Sigmoid colon (tissue), 7 donors: Measurements from ENCODE around the gene FAM43B. TPM values are rescaled to one million over a fixed set of nuclear protein-coding genes. Genes with fewer than 3 reads are reported as not detected.

Experiments
- DNase-seq: peaks from one replicate; pipeline ENCODE4 v3.0.0-alpha.2; 2019
- H3K27ac ChIP-seq, 4 donors: fragments of 200-600 bp; sonication (generic); one replicate each; pipeline ENCODE4 v1.5.1; 2016 to 2019; ENCODE audit warnings: mild to moderate bottlenecking in 1 of 4
- H3K27me3 ChIP-seq, 3 donors: fragments of 200-600 bp; sonication (generic); one replicate each; pipeline ENCODE4 v1.5.1; 2019; ENCODE audit warnings: mild to moderate bottlenecking in 1 of 3
- H3K36me3 ChIP-seq, 4 donors: fragments of 200-600 bp; sonication (generic); one replicate each; pipeline ENCODE4 v1.5.1; 2016 to 2019
- H3K4me1 ChIP-seq, 4 donors: fragments of 200-600 bp; sonication (generic); one replicate each; pipeline ENCODE4 v1.5.1; 2017 to 2019
- H3K4me3 ChIP-seq, 4 donors: fragments of 200-600 bp; sonication (generic); one replicate each; pipeline ENCODE4 v1.5.1; 2017 to 2019; ENCODE audit warnings: mild to moderate bottlenecking in 2 of 4, moderate library complexity in 1 of 4
- H3K9me3 ChIP-seq, 4 donors: fragments of 200-600 bp in 3 of 4; sonication (generic) in 3 of 4; one replicate each; pipeline versions ENCODE4 v1.5.1 to v1.6.1; 2013 to 2019
- CTCF ChIP-seq, 4 experiments: fragments of 450-650 bp in 3 of 4; fragments of 200-600 bp in 1 of 4; IDR thresholded peaks; one replicate each; pipeline ENCODE4 v1.5.1; 2016 to 2019; ENCODE audit warnings: antibody characterized with exemption in 4 of 4, mild to moderate bottlenecking in 3 of 4, moderate library complexity in 2 of 4
- EP300 ChIP-seq, 4 donors: sonication (generic); formaldehyde crosslinking; IDR thresholded peaks; one replicate each; pipeline ENCODE4 v1.6.1; 2017; ENCODE audit warnings: antibody characterized with exemption in 4 of 4
- POLR2A ChIP-seq, 2 donors: fragments of 450-650 bp; IDR thresholded peaks; one replicate each; pipeline ENCODE4 v1.6.1; 2016; ENCODE audit warnings: antibody characterized with exemption in 2 of 2, mild to moderate bottlenecking in 2 of 2, moderate library complexity in 2 of 2
- POLR2AphosphoS5 ChIP-seq, 4 donors: sonication (generic); formaldehyde crosslinking; IDR thresholded peaks; one replicate each; pipeline ENCODE4 v1.6.1; 2017; ENCODE audit warnings: antibody characterized with exemption in 4 of 4
- WGBS, 2 donors: extraction: QIAGEN DNeasy Blood & Tissue Kit; methylation state at CpG; one replicate each; pipeline ENCODE4 v1.1.7; 2013; 5-methylcytosine and 5-hydroxymethylcytosine counted together
- intact Hi-C: fragments of 100-400 bp; cut with DNase I; formaldehyde crosslinking; loops from one replicate; pipeline ENCODE4 v1.15.1; 2023
- polyA plus RNA-seq, 3 donors: library from polyadenylated mRNA; stranded (reverse); fragments of 200-250 nt; gene quantifications; one replicate each; pipeline ENCODE4 v1.2.3, GENCODE V29; 2013
- total RNA-seq, 4 donors: library from RNA; depleted of rRNA; stranded (reverse); fragments of >200 nt; gene quantifications; one replicate each; pipeline ENCODE4 v1.1.0, GENCODE V29; 2016
- donor health status: healthy with polysubstance abuse.
- donor health status: Bipolar disorder and iron deficiency.
- donor health status: healthy.

The FAM43B gene
- total and polyA plus RNA-seq, 7 donors: 0.23 to 1.7 (median 1.1) TPM; not detected in 1

GRCh38 chr1:20597650-20598049, 45.3 kb downstream of the FAM43B start:
- intact Hi-C loops: no loop called here
- Histone ChIP-seq H3K4me3 (no peak overlapping the region), H3K4me1 (no peaks in the 10 kb centered on the region), H3K27ac (no peak overlapping the region), H3K36me3 (no peaks in the 10 kb centered on the region), H3K27me3 (no peaks in the 10 kb centered on the region), H3K9me3 (no peaks in the 10 kb centered on the region)
- WGBS, 2 donors: 48 to 86% methylated on average over 3 of the region's 3 CpGs
- no peak for TF ChIP-seq CTCF (IDR thresholded peaks at IDR 0.05)
- no peak for TF ChIP-seq EP300 (IDR thresholded peaks at IDR 0.05)
- no peak for TF ChIP-seq POLR2A (IDR thresholded peaks at IDR 0.05)
- TF ChIP-seq POLR2AphosphoS5 (IDR thresholded peaks at IDR 0.05): no peak
- no peak for DNase-seq

DNA sequence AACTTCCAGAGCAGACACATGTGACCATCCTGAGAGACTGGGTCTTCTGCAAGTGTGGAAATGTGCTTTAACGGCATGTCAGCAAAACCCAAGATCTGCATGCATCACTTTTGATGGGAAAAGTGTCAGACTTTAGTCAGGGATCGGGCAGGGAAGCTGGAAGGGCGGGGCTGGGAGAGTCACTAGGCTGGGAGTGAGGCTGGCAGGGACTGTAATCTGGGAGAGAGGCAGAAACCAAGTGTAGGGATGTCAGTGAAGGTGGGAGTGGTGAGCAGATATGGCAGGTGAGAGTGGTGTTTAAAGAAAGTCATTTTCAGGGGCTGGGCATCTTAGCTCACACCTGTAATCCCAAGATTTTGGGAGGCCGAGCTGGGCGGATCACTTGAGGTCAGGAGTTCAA, 47.8 kb downstream of the FAM43B start:
- TF ChIP-seq POLR2A (IDR thresholded peaks at IDR 0.05): no peak
- TF ChIP-seq POLR2AphosphoS5 (IDR thresholded peaks at IDR 0.05): no peak
- TF ChIP-seq CTCF (IDR thresholded peaks at IDR 0.05): no peak
- 32 to 70% methylated on average over 5 of the region's 5 CpGs for WGBS, 2 donors
- H3K27me3 ChIP-seq: no peaks in the 10 kb centered on the region
- no peaks in the 10 kb centered on the region for H3K9me3 ChIP-seq
- no peaks in the 10 kb centered on the region for H3K4me1 ChIP-seq
- H3K36me3 ChIP-seq: no peaks in the 10 kb centered on the region
- H3K4me3 ChIP-seq: no peak overlapping the region
- intact Hi-C loops: no loop called here
- no peak overlapping the region for H3K27ac ChIP-seq
- DNase-seq: no peak

GRCh38 chr1:20601129-20601825, 48.9 kb downstream of the FAM43B start:
- no peak for DNase-seq
- Histone ChIP-seq H3K9me3 (no peaks in the 10 kb centered on the region), H3K27ac (no peak overlapping the region), H3K4me1 (no peaks in the 10 kb centered on the region), H3K4me3 (no peak overlapping the region), H3K27me3 (no peaks in the 10 kb centered on the region), H3K36me3 (no peaks in the 10 kb centered on the region)
- TF ChIP-seq EP300 (IDR thresholded peaks at IDR 0.05): no peak
- TF ChIP-seq CTCF (IDR thresholded peaks at IDR 0.05): no peak
- TF ChIP-seq POLR2A (IDR thresholded peaks at IDR 0.05): no peak
- TF ChIP-seq POLR2AphosphoS5 (IDR thresholded peaks at IDR 0.05): no peak
- WGBS, 2 donors: 52 to 54% methylated on average over 5 of the region's 5 CpGs
- intact Hi-C loops: no loop called here

DNA sequence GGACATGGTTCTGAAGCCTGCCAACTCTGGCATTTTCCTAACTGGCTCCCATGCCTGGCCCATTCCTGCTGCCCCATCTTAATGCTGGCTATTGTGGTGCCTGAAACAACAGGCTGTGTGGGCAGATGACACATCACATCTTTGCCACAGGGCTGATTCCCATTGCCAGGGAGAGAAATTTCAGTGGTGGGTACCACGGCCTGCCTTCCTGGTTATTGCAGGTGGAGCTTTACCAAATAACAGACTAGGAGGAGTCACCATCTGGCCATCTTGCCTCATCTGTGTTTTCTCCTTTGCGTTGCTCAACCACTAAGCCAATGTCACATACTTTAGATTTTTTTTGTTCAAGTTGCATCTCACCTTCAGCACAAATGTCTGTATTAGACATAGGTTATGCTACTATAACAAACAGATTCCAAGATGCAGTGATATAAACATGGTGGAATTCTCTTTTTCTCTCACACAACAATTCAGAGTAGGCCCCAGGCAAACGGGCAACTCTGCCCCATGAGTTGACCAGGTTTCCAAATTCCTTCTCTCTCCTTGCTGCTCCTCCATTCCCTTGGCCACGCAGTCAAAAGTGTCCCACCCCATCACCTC, 50.6 kb downstream of the FAM43B start:
- no peaks in the 10 kb centered on the region for H3K36me3 ChIP-seq
- 91 to 95% methylated on average over 4 of the region's 4 CpGs for WGBS, 2 donors
- no peak for TF ChIP-seq EP300 (IDR thresholded peaks at IDR 0.05)
- TF ChIP-seq POLR2AphosphoS5 (IDR thresholded peaks at IDR 0.05): no peak
- no peak for TF ChIP-seq CTCF (IDR thresholded peaks at IDR 0.05)
- TF ChIP-seq POLR2A (IDR thresholded peaks at IDR 0.05): no peak

More for the DNA sequence above, 50.6 kb downstream of the FAM43B start:
- H3K27ac ChIP-seq: no peak overlapping the region
- H3K4me1 ChIP-seq: no peaks in the 10 kb centered on the region
- H3K27me3 ChIP-seq: no peaks in the 10 kb centered on the region
- no peak for DNase-seq
- intact Hi-C loops: no loop called here
- H3K4me3 ChIP-seq: no peak overlapping the region
- H3K9me3 ChIP-seq: no peaks in the 10 kb centered on the region
